ENCODE results near the gene LYSMD4. TPM values are rescaled to one million over a fixed set of nuclear protein-coding genes. Genes with fewer than 3 reads are reported as not detected.

The LYSMD4 gene
- total and polyA plus RNA-seq, 2 of the 13 experiments (the other 11 are each of a cell fraction or from before 2014, with no cell fraction given): 7.4 to 8.5 TPM

DNA sequence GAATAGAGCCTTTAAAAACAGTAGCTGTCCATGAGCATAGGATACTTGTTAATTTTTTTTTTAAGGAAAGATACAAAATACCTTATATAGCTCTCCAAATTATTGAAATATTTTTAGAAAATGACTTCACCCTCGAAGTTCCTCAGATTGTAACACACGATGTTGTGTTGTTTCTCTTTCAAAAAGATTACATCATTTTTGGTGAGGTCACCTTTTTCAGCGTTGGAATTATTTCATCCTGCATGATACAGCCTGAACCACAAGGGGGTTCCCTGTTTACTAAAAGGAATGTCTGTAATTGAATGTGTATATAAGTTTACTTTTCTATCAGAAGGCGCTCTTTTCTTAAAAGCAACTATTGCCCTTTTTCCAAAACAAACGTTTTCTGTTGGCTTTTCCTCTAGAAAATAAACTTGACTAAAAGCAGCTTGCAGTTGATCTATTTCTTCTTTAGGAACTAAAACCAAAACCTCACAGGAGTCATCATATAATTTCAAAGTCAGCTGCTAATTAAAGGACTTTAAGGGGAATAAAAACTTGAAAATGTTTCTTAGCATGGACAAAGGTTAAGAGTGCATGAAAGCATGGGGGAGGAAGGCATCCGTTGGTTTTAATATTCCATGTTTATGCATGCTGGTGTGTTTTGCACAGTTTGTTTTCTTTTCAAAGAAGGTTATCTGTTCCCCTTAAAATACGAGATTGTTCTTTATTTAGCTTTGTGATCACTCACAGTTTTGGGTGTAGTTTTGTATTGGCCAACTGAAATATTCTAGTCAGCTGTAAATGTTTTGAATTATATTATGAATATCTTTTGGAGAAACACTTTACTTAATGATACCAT is 29.4 kb downstream of the LYSMD4 start (continued):
- TF ChIP-seq TGIF2 (CRISPR knock-in tag; IDR thresholded peaks at IDR 0.05) (no peak), ZNF776 (CRISPR knock-in tag; IDR thresholded peaks at IDR 0.05) (no peak), ZNF333 (CRISPR knock-in tag; IDR thresholded peaks at IDR 0.05; ENCODE audit: borderline replicate concordance) (no peak), MAFG (CRISPR knock-in tag; IDR thresholded peaks at IDR 0.05) (no peak), ADNP (CRISPR knock-in tag; IDR thresholded peaks at IDR 0.05) (no peak), HDAC1 (CRISPR knock-in tag; IDR thresholded peaks at IDR 0.05) (no peak), KAT8 (CRISPR knock-in tag; IDR thresholded peaks at IDR 0.05) (no peak), MAZ (IDR thresholded peaks at IDR 0.05; ENCODE audit: borderline replicate concordance, low read depth, low read length) (no peak), MAZ (CRISPR knock-in tag; IDR thresholded peaks at IDR 0.05; ENCODE audit: low read depth) (no peak), ZNF367 (CRISPR knock-in tag; IDR thresholded peaks at IDR 0.05; ENCODE audit: borderline replicate concordance) (no peak), ZNF230 (CRISPR knock-in tag; IDR thresholded peaks at IDR 0.05) (no peak), CREB1 (IDR thresholded peaks at IDR 0.05) (peak; percentile 52), CREB1 (CRISPR knock-in tag; IDR thresholded peaks at IDR 0.05) (no peak), KLF9 (CRISPR knock-in tag; IDR thresholded peaks at IDR 0.05; ENCODE audit: low read depth) (no peak), CEBPB (IDR thresholded peaks at IDR 0.05; ENCODE audit: borderline replicate concordance, low read depth, low read length) (peak; percentile 76), NCOA1 (CRISPR knock-in tag; IDR thresholded peaks at IDR 0.05) (no peak), SMC3 (IDR thresholded peaks at IDR 0.05; ENCODE audit: low read length) (peak; percentile 48; the same call in 1 of the 2 replicates), BORCS8-MEF2B (CRISPR knock-in tag; IDR thresholded peaks at IDR 0.05) (no peak), NKX3-1 (CRISPR knock-in tag; IDR thresholded peaks at IDR 0.05) (no peak), ZNF263 (CRISPR knock-in tag; IDR thresholded peaks at IDR 0.05) (no peak), IRF2 (CRISPR knock-in tag; IDR thresholded peaks at IDR 0.05) (no peak), ZNF34 (CRISPR knock-in tag; IDR thresholded peaks at IDR 0.05; ENCODE audit: borderline replicate concordance) (no peak), ZNF235 (CRISPR knock-in tag; IDR thresholded peaks at IDR 0.05; ENCODE audit: borderline replicate concordance) (no peak), HOXA7 (CRISPR knock-in tag; IDR thresholded peaks at IDR 0.05) (no peak)
- TF ChIP-seq, protein P1, sequence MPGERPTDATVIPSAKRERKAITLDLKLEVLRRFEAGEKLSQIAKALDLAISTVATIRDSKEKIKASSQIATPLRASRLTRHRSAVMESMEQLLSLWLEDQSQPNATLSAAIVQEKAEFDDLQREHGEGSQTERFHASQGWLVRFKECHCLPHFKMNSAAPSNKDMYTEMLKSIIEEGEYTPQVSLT (CRISPR knock-in tag; IDR thresholded peaks at IDR 0.05; ENCODE audit: borderline replicate concordance, low read depth): no peak
- TF ChIP-seq, protein P2, sequence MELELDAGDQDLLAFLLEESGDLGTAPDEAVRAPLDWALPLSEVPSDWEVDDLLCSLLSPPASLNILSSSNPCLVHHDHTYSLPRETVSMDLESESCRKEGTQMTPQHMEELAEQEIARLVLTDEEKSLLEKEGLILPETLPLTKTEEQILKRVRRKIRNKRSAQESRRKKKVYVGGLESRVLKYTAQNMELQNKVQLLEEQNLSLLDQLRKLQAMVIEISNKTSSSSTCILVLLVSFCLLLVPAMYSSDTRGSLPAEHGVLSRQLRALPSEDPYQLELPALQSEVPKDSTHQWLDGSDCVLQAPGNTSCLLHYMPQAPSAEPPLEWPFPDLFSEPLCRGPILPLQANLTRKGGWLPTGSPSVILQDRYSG (CRISPR knock-in tag; IDR thresholded peaks at IDR 0.05): no peak
- TF ChIP-seq, protein P3, sequence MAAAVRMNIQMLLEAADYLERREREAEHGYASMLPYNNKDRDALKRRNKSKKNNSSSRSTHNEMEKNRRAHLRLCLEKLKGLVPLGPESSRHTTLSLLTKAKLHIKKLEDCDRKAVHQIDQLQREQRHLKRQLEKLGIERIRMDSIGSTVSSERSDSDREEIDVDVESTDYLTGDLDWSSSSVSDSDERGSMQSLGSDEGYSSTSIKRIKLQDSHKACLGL (CRISPR knock-in tag; IDR thresholded peaks at IDR 0.05): no peak
- TF ChIP-seq, protein P4, sequence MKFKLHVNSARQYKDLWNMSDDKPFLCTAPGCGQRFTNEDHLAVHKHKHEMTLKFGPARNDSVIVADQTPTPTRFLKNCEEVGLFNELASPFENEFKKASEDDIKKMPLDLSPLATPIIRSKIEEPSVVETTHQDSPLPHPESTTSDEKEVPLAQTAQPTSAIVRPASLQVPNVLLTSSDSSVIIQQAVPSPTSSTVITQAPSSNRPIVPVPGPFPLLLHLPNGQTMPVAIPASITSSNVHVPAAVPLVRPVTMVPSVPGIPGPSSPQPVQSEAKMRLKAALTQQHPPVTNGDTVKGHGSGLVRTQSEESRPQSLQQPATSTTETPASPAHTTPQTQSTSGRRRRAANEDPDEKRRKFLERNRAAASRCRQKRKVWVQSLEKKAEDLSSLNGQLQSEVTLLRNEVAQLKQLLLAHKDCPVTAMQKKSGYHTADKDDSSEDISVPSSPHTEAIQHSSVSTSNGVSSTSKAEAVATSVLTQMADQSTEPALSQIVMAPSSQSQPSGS (CRISPR knock-in tag; IDR thresholded peaks at IDR 0.05): peak; percentile 88
- TF ChIP-seq, protein P5, sequence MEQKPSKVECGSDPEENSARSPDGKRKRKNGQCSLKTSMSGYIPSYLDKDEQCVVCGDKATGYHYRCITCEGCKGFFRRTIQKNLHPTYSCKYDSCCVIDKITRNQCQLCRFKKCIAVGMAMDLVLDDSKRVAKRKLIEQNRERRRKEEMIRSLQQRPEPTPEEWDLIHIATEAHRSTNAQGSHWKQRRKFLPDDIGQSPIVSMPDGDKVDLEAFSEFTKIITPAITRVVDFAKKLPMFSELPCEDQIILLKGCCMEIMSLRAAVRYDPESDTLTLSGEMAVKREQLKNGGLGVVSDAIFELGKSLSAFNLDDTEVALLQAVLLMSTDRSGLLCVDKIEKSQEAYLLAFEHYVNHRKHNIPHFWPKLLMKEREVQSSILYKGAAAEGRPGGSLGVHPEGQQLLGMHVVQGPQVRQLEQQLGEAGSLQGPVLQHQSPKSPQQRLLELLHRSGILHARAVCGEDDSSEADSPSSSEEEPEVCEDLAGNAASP (CRISPR knock-in tag; IDR thresholded peaks at IDR 0.05; ENCODE audit: borderline replicate concordance): no peak

Data from HepG2 (cell line).